ENCODE measurements around the gene SAMD8.

The SAMD8 gene

GRCh38 chr10:75107756-75108683, 3.4 kb upstream of the SAMD8 start:
- Histone ChIP-seq H3K23ac (ENCODE audit: low read length in 2 of 2) (no peak overlapping the region), H2BK15ac (ENCODE audit: low read depth, poor library complexity, severe bottlenecking) (no peak overlapping the region), H3K79me1 (replicated peaks; ENCODE audit: low read length, poor library complexity, severe bottlenecking) (peaks cover 1% of the 10 kb centered on the region), H2BK5ac (ENCODE audit: low read depth, low read length, poor library complexity, severe bottlenecking) (no peak overlapping the region), H3K27ac (ENCODE audit: low read length, poor library complexity, severe bottlenecking) (no peak overlapping the region), H3K4me2 (ENCODE audit: low read length, poor library complexity, severe bottlenecking) (no peak overlapping the region), H4K91ac (ENCODE audit: low read length) (peak overlapping the region; percentile 28), H3K27me3 (ENCODE audit: control insufficient read depth in 1 of 2, insufficient read depth in 1 of 2, low read length in 2 of 2) (no peaks in the 10 kb centered on the region), H3K4ac (ENCODE audit: low read depth in 1 of 2, low read length in 2 of 2) (no peak overlapping the region), H4K8ac (ENCODE audit: low read length) (no peak overlapping the region), H3K4me1 (ENCODE audit: control insufficient read depth, insufficient read depth, low read depth, low read length) (peaks cover 4% of the 10 kb centered on the region), H2BK12ac (ENCODE audit: low read length in 2 of 2) (no peak overlapping the region), H2AK5ac (ENCODE audit: low read length, severe bottlenecking) (no peak overlapping the region), H3K18ac (ENCODE audit: low read depth in 1 of 2, low read length in 2 of 2) (no peak overlapping the region), H3K9me3 (ENCODE audit: control insufficient read depth, low read length) (no peaks in the 10 kb centered on the region), H2BK120ac (ENCODE audit: low read depth, low read length) (no peak overlapping the region), H3K9ac (ENCODE audit: low read length) (no peak overlapping the region), H3K36me3 (ENCODE audit: control insufficient read depth in 1 of 2, insufficient read depth in 2 of 2, low read depth in 1 of 2, low read length in 2 of 2) (no peaks in the 10 kb centered on the region), H3K4me3 (ENCODE audit: insufficient read depth in 1 of 2, low read depth in 1 of 2, low read length in 2 of 2) (no peak overlapping the region), H3K14ac (ENCODE audit: low read length in 2 of 2) (no peak overlapping the region), H2AFZ (ENCODE audit: low read depth, low read length) (no peak overlapping the region)
- DNase-seq = no peak
- 91% methylated on average over 25 of the region's 25 CpGs for WGBS

- Histone ChIP-seq H3K23ac (ENCODE audit: low read length in 2 of 2) (no peak overlapping the region), H3K9ac (ENCODE audit: low read length) (no peak overlapping the region), H3K18ac (ENCODE audit: low read depth in 1 of 2, low read length in 2 of 2) (no peak overlapping the region), H3K4me3 (ENCODE audit: insufficient read depth in 1 of 2, low read depth in 1 of 2, low read length in 2 of 2) (no peak overlapping the region), H4K8ac (ENCODE audit: low read length) (peak overlapping the region; percentile 59), H3K9me3 (ENCODE audit: control insufficient read depth, low read length) (no peaks in the 10 kb centered on the region), H3K4me1 (ENCODE audit: control insufficient read depth, insufficient read depth, low read depth, low read length) (peaks cover 5% of the 10 kb centered on the region), H2AK5ac (ENCODE audit: low read length, severe bottlenecking) (no peak overlapping the region), H3K27ac (ENCODE audit: low read length, poor library complexity, severe bottlenecking) (no peak overlapping the region), H2BK5ac (ENCODE audit: low read depth, low read length, poor library complexity, severe bottlenecking) (no peak overlapping the region), H2BK15ac (ENCODE audit: low read depth, poor library complexity, severe bottlenecking) (no peak overlapping the region), H3K79me1 (replicated peaks; ENCODE audit: low read length, poor library complexity, severe bottlenecking) (peaks cover 1% of the 10 kb centered on the region), H3K4me2 (ENCODE audit: low read length, poor library complexity, severe bottlenecking) (no peak overlapping the region), H3K27me3 (ENCODE audit: control insufficient read depth in 1 of 2, insufficient read depth in 1 of 2, low read length in 2 of 2) (no peaks in the 10 kb centered on the region), H3K4ac (ENCODE audit: low read depth in 1 of 2, low read length in 2 of 2) (no peak overlapping the region), H4K91ac (ENCODE audit: low read length) (no peak overlapping the region), H2BK120ac (ENCODE audit: low read depth, low read length) (no peak overlapping the region), H2BK12ac (ENCODE audit: low read length in 2 of 2) (peak overlapping the region; percentile 33 to 54), H3K36me3 (ENCODE audit: control insufficient read depth in 1 of 2, insufficient read depth in 2 of 2, low read depth in 1 of 2, low read length in 2 of 2) (no peaks in the 10 kb centered on the region), H3K14ac (ENCODE audit: low read length in 2 of 2) (no peak overlapping the region), H2AFZ (ENCODE audit: low read depth, low read length) (no peak overlapping the region)
- DNase-seq = peak; percentile 39
- 76% methylated on average over 10 of the region's 10 CpGs for WGBS
These were observed 2.6 kb upstream of the SAMD8 start for GRCh38 chr10:75108684-75109458.

- no peaks in the 10 kb centered on the region for H3K36me3 ChIP-seq (ENCODE audit: control insufficient read depth in 1 of 2, insufficient read depth in 2 of 2, low read depth in 1 of 2, low read length in 2 of 2)
- no peak overlapping the region for H2BK12ac ChIP-seq (ENCODE audit: low read length in 2 of 2)
- no peaks in the 10 kb centered on the region for H3K27me3 ChIP-seq (ENCODE audit: control insufficient read depth in 1 of 2, insufficient read depth in 1 of 2, low read length in 2 of 2)
- H3K14ac ChIP-seq (ENCODE audit: low read length in 2 of 2) = no peak overlapping the region
- no peak overlapping the region for H4K8ac ChIP-seq (ENCODE audit: low read length)
- no peak overlapping the region for H3K4me2 ChIP-seq (ENCODE audit: low read length, poor library complexity, severe bottlenecking)
- H3K4me3 ChIP-seq (ENCODE audit: insufficient read depth in 1 of 2, low read depth in 1 of 2, low read length in 2 of 2) = no peak overlapping the region
- WGBS = 94% methylated on average over 1 of the region's 1 CpG
- no peak overlapping the region for H3K23ac ChIP-seq (ENCODE audit: low read length in 2 of 2)
- no peak overlapping the region for H2BK5ac ChIP-seq (ENCODE audit: low read depth, low read length, poor library complexity, severe bottlenecking)
- no peak overlapping the region for H3K9ac ChIP-seq (ENCODE audit: low read length)
- no peak overlapping the region for H2BK120ac ChIP-seq (ENCODE audit: low read depth, low read length)
- no peak overlapping the region for H2BK15ac ChIP-seq (ENCODE audit: low read depth, poor library complexity, severe bottlenecking)
- H3K18ac ChIP-seq (ENCODE audit: low read depth in 1 of 2, low read length in 2 of 2) = no peak overlapping the region
- peaks cover 1% of the 10 kb centered on the region for H3K79me1 ChIP-seq (replicated peaks; ENCODE audit: low read length, poor library complexity, severe bottlenecking)
- no peak overlapping the region for H4K91ac ChIP-seq (ENCODE audit: low read length)
- no peak for DNase-seq
- H2AFZ ChIP-seq (ENCODE audit: low read depth, low read length) = no peak overlapping the region
- no peak overlapping the region for H2AK5ac ChIP-seq (ENCODE audit: low read length, severe bottlenecking)
- no peaks in the 10 kb centered on the region for H3K9me3 ChIP-seq (ENCODE audit: control insufficient read depth, low read length)
- no peak overlapping the region for H3K4ac ChIP-seq (ENCODE audit: low read depth in 1 of 2, low read length in 2 of 2)
- peaks cover 5% of the 10 kb centered on the region for H3K4me1 ChIP-seq (ENCODE audit: control insufficient read depth, insufficient read depth, low read depth, low read length)
- H3K27ac ChIP-seq (ENCODE audit: low read length, poor library complexity, severe bottlenecking) = no peak overlapping the region
These were observed 2.0 kb upstream of the SAMD8 start for GRCh38 chr10:75109459-75109778.

GRCh38 chr10:75110006-75110632, 1.3 kb upstream of the SAMD8 start:
- Histone ChIP-seq H2AK5ac (ENCODE audit: low read length, severe bottlenecking) (peak overlapping the region; percentile 10), H3K79me1 (replicated peaks; ENCODE audit: low read length, poor library complexity, severe bottlenecking) (peaks cover 1% of the 10 kb centered on the region), H2BK5ac (ENCODE audit: low read depth, low read length, poor library complexity, severe bottlenecking) (no peak overlapping the region), H3K4me3 (ENCODE audit: insufficient read depth in 1 of 2, low read depth in 1 of 2, low read length in 2 of 2) (peak overlapping the region in 1 of 2 experiments; percentile 14), H2AFZ (ENCODE audit: low read depth, low read length) (no peak overlapping the region), H3K14ac (ENCODE audit: low read length in 2 of 2) (no peak overlapping the region), H3K18ac (ENCODE audit: low read depth in 1 of 2, low read length in 2 of 2) (peak overlapping the region in 1 of 2 experiments; percentile 8), H2BK120ac (ENCODE audit: low read depth, low read length) (no peak overlapping the region), H3K36me3 (ENCODE audit: control insufficient read depth in 1 of 2, insufficient read depth in 2 of 2, low read depth in 1 of 2, low read length in 2 of 2) (no peaks in the 10 kb centered on the region), H3K9ac (ENCODE audit: low read length) (peak overlapping the region; percentile 99), H3K4me1 (ENCODE audit: control insufficient read depth, insufficient read depth, low read depth, low read length) (peaks cover 5% of the 10 kb centered on the region), H4K91ac (ENCODE audit: low read length) (peak overlapping the region; percentile 94), H3K4ac (ENCODE audit: low read depth in 1 of 2, low read length in 2 of 2) (peak overlapping the region in 1 of 2 experiments; percentile 70), H3K27me3 (ENCODE audit: control insufficient read depth in 1 of 2, insufficient read depth in 1 of 2, low read length in 2 of 2) (no peaks in the 10 kb centered on the region), H2BK12ac (ENCODE audit: low read length in 2 of 2) (peak overlapping the region; percentile 28 to 37), H3K27ac (ENCODE audit: low read length, poor library complexity, severe bottlenecking) (peak overlapping the region; percentile 8), H3K23ac (ENCODE audit: low read length in 2 of 2) (peak overlapping the region in 1 of 2 experiments; percentile 75), H3K9me3 (ENCODE audit: control insufficient read depth, low read length) (no peaks in the 10 kb centered on the region), H3K4me2 (ENCODE audit: low read length, poor library complexity, severe bottlenecking) (no peak overlapping the region), H4K8ac (ENCODE audit: low read length) (peak overlapping the region; percentile 91), H2BK15ac (ENCODE audit: low read depth, poor library complexity, severe bottlenecking) (no peak overlapping the region)
- WGBS = over 99% methylated on average over 8 of the region's 8 CpGs
- no peak for DNase-seq

Measured in mesenchymal stem cell (in vitro differentiated cells and primary cell).